Activated CD4-positive, alpha-beta T cell treated with anti-CD3 and anti-CD28 coated beads for 36 hours (primary cell): Measurements from ENCODE around the gene PCP4. TPM values are rescaled to one million over a fixed set of nuclear protein-coding genes. Genes with fewer than 3 reads are reported as not detected.

Source experiments
- ATAC-seq: fragments of 200-7000 bp; cut with Tn5 transposase; one replicate; pipeline ENCODE4 v1.10.0; 2021; ENCODE audit warnings: mild to moderate bottlenecking, moderate library complexity
- CTCF ChIA-PET: fragments of 350-600 bp; sonication (Branson Sonifier 250); formaldehyde crosslinking; loops from one replicate; lab custom pipeline; 2021; ENCODE audit warnings: antibody characterized with exemption; lab: Charles Lee
- POLR2A ChIA-PET: fragments of 350-600 bp; sonication (Branson Sonifier 250); formaldehyde crosslinking; loops from one replicate; lab custom pipeline; 2021; ENCODE audit warnings: antibody characterized with exemption, inconsistent platforms; lab: Charles Lee
- DNase-seq: peaks from one replicate; pipeline ENCODE4 v3.0.0-alpha.2; 2020
- H3K27ac Mint-ChIP-seq: one replicate; pipeline ENCODE4 v1.8.0; 2021; ENCODE audit warnings: mixed read lengths
- H3K27me3 Mint-ChIP-seq: one replicate; pipeline ENCODE4 v1.8.0; 2021; ENCODE audit warnings: mixed read lengths
- H3K36me3 Mint-ChIP-seq: one replicate; pipeline ENCODE4 v1.8.0; 2021; ENCODE audit warnings: low read depth, mixed read lengths
- H3K4me1 Mint-ChIP-seq: one replicate; pipeline ENCODE4 v1.8.0; 2021; ENCODE audit warnings: mixed read lengths
- H3K4me3 Mint-ChIP-seq: one replicate; pipeline ENCODE4 v1.8.0; 2021; ENCODE audit warnings: mild to moderate bottlenecking, moderate library complexity, mixed read lengths
- H3K9me3 Mint-ChIP-seq: one replicate; pipeline ENCODE4 v1.8.0; 2021; ENCODE audit warnings: low read depth, mixed read lengths
- intact Hi-C, 2 experiments: fragments of 100-400 bp; cut with DNase I in 1 of 2; cut with micrococcal nuclease in 1 of 2; formaldehyde crosslinking; loops; one replicate each; pipeline versions ENCODE4 v1.14.2 to v1.15.1; 2022 to 2024; cut with DNase I, micrococcal nuclease
- total RNA-seq, 2 experiments: library from RNA; stranded (reverse); gene quantifications; one replicate each; pipeline ENCODE4 v1.2.3, GENCODE V29; 2021

PCP4 gene
- total RNA-seq = not detected

GRCh38 chr21:39867198-39867650, at the start of gene PCP4:
Gene PCP4 (plus strand): TSS chr21:39867438. CDS start chr21:39867502, 64 bp downstream.
- Mint-ChIP-seq H3K27me3 (peaks cover 9% of the 10 kb centered on the region), H3K4me3 (no peak within 1 kb of the TSS), H3K27ac (no peak within 1 kb of the TSS), H3K36me3 (no peaks in the 10 kb centered on the region), H3K4me1 (peaks cover 4% of the 10 kb centered on the region), H3K9me3 (no peaks in the 10 kb centered on the region)
- ChIA-PET POLR2A (no interaction called here), CTCF (interaction anchor here (0.6 to 1.3 kb wide), 8 partner anchors 10 to 1201 kb away, joined by 3 to 5 read pairs (median 3); no protein-coding TSS in a partner anchor)
- intact Hi-C loops = loop anchor here (1.0 to 2.0 kb wide), 3 partner anchors 254 to 520 kb away; no protein-coding TSS in a partner anchor
- DNase-seq (peak; percentile 68), ATAC-seq (peak; percentile 23)

DNA sequence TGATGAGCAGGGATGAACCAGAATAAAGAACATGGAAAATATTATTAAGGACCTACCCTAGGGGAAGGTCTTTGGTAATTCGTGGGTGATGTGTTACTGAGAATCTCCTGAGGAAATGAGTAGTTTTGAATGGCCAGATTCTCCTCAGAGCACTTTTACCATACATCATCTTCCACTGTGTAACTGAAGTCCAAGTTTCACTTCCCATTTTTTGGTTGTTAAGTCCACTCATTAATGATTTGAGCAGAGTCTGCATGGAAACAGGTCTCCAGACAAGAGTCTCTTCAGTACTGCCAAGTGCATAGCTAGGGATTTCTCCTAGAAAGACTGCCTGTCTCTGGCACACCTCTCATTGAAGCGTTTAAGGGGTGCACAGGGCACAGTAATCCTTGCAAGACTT, 48.7 kb upstream of the PCP4 start:
- H3K4me3 Mint-ChIP-seq = no peak overlapping the region
- ChIA-PET CTCF (no interaction called here), POLR2A (no interaction called here)
- no peaks in the 10 kb centered on the region for H3K9me3 Mint-ChIP-seq
- no peak for DNase-seq
- no peak for ATAC-seq
- H3K27ac Mint-ChIP-seq = no peak overlapping the region
- H3K36me3 Mint-ChIP-seq = no peaks in the 10 kb centered on the region
- no peaks in the 10 kb centered on the region for H3K4me1 Mint-ChIP-seq
- intact Hi-C loops = no loop called here
- H3K27me3 Mint-ChIP-seq = no peaks in the 10 kb centered on the region

DNA sequence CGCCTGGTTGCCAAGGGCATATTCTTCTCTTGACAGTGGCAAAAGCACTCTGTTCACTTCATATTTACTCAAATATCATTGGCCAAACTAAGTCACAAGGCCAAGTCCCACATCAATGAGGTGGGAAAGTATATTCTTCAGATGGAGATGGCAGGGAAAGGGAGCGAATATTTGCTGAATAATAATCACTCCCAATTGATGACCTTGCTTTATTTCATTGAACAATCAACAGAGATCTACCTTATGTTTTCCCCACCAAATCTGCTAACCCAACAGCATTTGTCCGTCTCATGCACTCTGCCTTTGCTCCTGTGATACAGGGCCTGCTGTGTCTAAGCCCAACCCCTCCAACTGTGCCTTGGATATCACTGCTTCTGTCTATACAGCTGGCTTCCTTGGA, 45.2 kb upstream of the PCP4 start:
- POLR2A ChIA-PET = no interaction called here
- no peak overlapping the region for H3K27ac Mint-ChIP-seq
- no peaks in the 10 kb centered on the region for H3K27me3 Mint-ChIP-seq
- intact Hi-C loops = no loop called here
- CTCF ChIA-PET = no interaction called here
- no peak for ATAC-seq
- peaks cover 5% of the 10 kb centered on the region for H3K9me3 Mint-ChIP-seq
- no peaks in the 10 kb centered on the region for H3K4me1 Mint-ChIP-seq
- H3K4me3 Mint-ChIP-seq = no peak overlapping the region
- no peak for DNase-seq
- no peaks in the 10 kb centered on the region for H3K36me3 Mint-ChIP-seq

DNA sequence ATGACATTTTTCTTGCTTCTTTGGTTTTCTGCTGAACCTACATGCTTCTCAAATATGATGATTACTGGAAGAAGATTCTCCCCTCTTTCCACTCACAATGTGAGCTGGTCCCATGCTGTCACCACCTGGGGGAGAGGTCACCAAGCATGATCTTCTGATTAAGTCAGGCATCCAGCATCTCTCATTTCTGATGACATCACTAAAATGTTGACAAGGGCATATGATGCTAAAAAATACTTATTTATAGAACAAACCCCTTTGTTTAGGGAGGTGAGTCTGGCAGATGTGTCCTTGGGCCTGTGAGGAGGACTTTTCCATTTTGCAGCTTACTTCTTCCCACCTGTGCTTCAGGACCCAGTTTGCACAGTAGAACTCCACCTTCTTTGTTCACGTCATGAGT, 42.0 kb upstream of the PCP4 start:
- no peaks in the 10 kb centered on the region for H3K4me1 Mint-ChIP-seq
- no peak overlapping the region for H3K27ac Mint-ChIP-seq

GRCh38 chr21:39834543-39834942, 32.7 kb upstream of the PCP4 start:
- POLR2A ChIA-PET = no interaction called here
- no peaks in the 10 kb centered on the region for H3K4me1 Mint-ChIP-seq
- CTCF ChIA-PET = no interaction called here

More for the DNA sequence above, 42.0 kb upstream of the PCP4 start:
- no peaks in the 10 kb centered on the region for H3K36me3 Mint-ChIP-seq
- DNase-seq (no peak), ATAC-seq (no peak)
- ChIA-PET CTCF (no interaction called here), POLR2A (no interaction called here)
- no peak overlapping the region for H3K4me3 Mint-ChIP-seq
- no peaks in the 10 kb centered on the region for H3K27me3 Mint-ChIP-seq
- intact Hi-C loops = no loop called here
- H3K9me3 Mint-ChIP-seq = peaks cover 5% of the 10 kb centered on the region

DNA sequence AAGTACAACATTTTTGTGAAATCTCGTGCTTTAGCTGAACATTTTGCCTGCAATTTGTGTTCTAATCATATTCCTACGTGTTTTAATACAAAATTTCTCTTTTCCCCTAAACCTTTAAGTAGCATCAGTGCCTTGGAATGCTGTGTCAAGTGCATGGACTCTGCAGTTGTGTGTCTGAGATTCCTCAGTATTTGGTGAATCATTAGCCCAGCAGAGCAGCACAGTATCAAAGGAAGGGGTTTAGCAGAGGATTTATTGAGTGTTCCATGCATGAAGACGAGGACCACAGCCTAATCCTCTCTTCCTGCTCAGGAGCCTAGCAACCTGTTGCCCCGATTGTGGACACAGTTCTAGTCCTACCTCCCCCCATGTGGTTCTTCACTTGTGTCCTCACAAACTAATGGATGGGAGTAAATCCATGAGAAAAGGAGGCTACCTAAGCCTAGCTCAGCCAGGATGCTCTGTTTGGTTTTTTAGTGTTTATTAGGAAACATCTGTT, 29.3 kb upstream of the PCP4 start:
- H3K4me1 Mint-ChIP-seq = no peaks in the 10 kb centered on the region
- POLR2A ChIA-PET = no interaction called here
- no peak for ATAC-seq
- H3K4me3 Mint-ChIP-seq = no peak overlapping the region
- H3K27me3 Mint-ChIP-seq = no peaks in the 10 kb centered on the region
- no peaks in the 10 kb centered on the region for H3K36me3 Mint-ChIP-seq
- DNase-seq = no peak
- intact Hi-C loops = no loop called here
- no peaks in the 10 kb centered on the region for H3K9me3 Mint-ChIP-seq
- CTCF ChIA-PET = no interaction called here
- H3K27ac Mint-ChIP-seq = no peak overlapping the region

More at GRCh38 chr21:39834543-39834942, 32.7 kb upstream of the PCP4 start:
- no peaks in the 10 kb centered on the region for H3K9me3 Mint-ChIP-seq
- intact Hi-C loops = no loop called here
- H3K27ac Mint-ChIP-seq = no peak overlapping the region
- ATAC-seq = no peak
- no peaks in the 10 kb centered on the region for H3K36me3 Mint-ChIP-seq
- no peak for DNase-seq
- H3K27me3 Mint-ChIP-seq = no peaks in the 10 kb centered on the region
- no peak overlapping the region for H3K4me3 Mint-ChIP-seq

GRCh38 chr21:39840373-39841097, 26.7 kb upstream of the PCP4 start:
- DNase-seq (no peak), ATAC-seq (no peak)
- intact Hi-C loops = no loop called here
- no peaks in the 10 kb centered on the region for H3K4me1 Mint-ChIP-seq
- ChIA-PET POLR2A (no interaction called here), CTCF (interaction anchor here (1.3 kb wide), 1 partner anchor 26 kb away, joined by 3 read pairs; the partner anchor contains the start of gene PCP4)
- H3K9me3 Mint-ChIP-seq = no peaks in the 10 kb centered on the region
- H3K27me3 Mint-ChIP-seq = no peaks in the 10 kb centered on the region
- H3K4me3 Mint-ChIP-seq = no peak overlapping the region
- no peak overlapping the region for H3K27ac Mint-ChIP-seq
- H3K36me3 Mint-ChIP-seq = no peaks in the 10 kb centered on the region

DNA sequence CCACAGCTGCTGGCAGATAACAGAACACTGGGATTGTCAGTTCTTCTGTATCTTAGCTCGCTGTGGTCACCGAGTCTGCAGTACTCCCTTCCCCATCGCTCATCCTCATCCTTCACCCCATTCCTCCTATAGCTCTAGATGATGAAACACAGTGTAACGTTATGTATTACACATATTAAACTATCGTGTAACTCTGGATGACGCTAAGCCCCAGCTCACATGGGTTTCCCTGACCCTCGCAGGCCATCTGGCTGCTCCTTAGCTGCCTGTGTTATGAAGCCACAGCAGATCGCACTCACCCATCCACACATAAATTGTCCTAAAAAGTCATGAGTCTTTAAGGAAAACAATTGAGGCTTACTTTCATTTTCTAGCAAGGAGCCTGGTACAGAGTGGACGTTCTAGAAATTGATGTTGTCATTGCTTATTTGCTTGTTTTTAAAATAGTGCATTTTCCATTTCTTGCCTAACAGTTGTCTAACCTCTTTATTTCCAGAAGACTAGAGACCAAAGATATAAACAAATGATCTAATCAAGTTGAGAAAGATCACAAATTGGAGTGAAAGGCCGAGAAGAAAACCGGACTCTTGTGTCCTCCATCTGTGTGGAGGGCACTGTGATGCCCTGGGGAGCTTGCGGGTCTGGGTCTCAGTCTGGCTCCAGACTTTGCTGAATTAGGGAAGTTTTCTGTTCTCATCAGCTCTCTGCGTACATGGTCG, 24.3 kb upstream of the PCP4 start:
- no peak for DNase-seq
- CTCF ChIA-PET = no interaction called here
- POLR2A ChIA-PET = no interaction called here
- no peak overlapping the region for H3K27ac Mint-ChIP-seq
- ATAC-seq = no peak
- H3K27me3 Mint-ChIP-seq = no peaks in the 10 kb centered on the region
- intact Hi-C loops = no loop called here
- no peaks in the 10 kb centered on the region for H3K36me3 Mint-ChIP-seq
- H3K9me3 Mint-ChIP-seq = no peaks in the 10 kb centered on the region
- H3K4me1 Mint-ChIP-seq = no peaks in the 10 kb centered on the region
- no peak overlapping the region for H3K4me3 Mint-ChIP-seq

DNA sequence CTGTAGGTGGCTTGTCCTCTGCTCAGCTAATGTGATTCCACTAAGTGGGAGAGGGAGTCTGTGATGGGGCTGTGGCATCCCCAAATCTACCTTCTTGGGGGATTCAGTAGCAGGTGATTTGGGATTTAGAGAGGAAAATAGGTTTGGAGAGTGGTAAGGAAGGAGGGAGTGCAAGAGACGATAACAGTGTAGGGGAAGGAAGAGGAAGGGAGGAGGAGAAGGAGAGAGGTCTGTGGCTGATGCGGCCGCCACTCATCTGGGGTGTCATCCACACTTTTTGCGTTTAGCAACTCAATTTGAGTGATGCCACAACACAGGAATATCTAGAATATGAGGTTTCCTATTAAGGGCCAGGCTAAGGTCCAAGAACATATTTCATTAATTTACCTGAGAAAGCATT, 23.8 kb upstream of the PCP4 start:
- POLR2A ChIA-PET = no interaction called here
- CTCF ChIA-PET = no interaction called here

DNA sequence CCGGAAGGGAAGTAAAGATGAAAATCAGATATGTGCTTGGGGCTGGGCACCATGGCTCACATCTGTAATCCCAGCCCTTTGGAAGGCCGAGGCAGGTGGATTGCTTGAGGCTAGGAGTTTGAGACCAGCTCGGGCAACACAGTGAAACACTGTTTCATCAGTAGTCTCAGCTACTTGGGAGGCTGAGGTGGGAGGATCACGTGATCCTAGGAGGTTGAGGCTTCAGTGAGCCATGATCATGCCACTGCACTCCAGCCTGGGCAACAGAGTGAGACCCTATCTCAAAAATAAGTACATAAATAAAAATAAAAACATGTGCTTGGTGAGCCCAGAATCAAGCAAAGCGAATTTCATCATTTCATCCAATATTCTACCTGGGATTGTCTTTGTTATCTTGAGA, 23.3 kb upstream of the PCP4 start:
- H3K27ac Mint-ChIP-seq = no peak overlapping the region
- DNase-seq (no peak), ATAC-seq (no peak)
- H3K4me1 Mint-ChIP-seq = no peaks in the 10 kb centered on the region
- H3K9me3 Mint-ChIP-seq = no peaks in the 10 kb centered on the region
- no peaks in the 10 kb centered on the region for H3K27me3 Mint-ChIP-seq
- CTCF ChIA-PET = no interaction called here
- H3K36me3 Mint-ChIP-seq = no peaks in the 10 kb centered on the region
- POLR2A ChIA-PET = no interaction called here
- intact Hi-C loops = no loop called here
- H3K4me3 Mint-ChIP-seq = no peak overlapping the region

More for the DNA sequence above, 23.8 kb upstream of the PCP4 start:
- intact Hi-C loops = no loop called here
- Mint-ChIP-seq H3K36me3 (no peaks in the 10 kb centered on the region), H3K9me3 (no peaks in the 10 kb centered on the region), H3K27ac (no peak overlapping the region), H3K4me3 (no peak overlapping the region), H3K27me3 (no peaks in the 10 kb centered on the region), H3K4me1 (no peaks in the 10 kb centered on the region)
- ATAC-seq (no peak), DNase-seq (no peak)

DNA sequence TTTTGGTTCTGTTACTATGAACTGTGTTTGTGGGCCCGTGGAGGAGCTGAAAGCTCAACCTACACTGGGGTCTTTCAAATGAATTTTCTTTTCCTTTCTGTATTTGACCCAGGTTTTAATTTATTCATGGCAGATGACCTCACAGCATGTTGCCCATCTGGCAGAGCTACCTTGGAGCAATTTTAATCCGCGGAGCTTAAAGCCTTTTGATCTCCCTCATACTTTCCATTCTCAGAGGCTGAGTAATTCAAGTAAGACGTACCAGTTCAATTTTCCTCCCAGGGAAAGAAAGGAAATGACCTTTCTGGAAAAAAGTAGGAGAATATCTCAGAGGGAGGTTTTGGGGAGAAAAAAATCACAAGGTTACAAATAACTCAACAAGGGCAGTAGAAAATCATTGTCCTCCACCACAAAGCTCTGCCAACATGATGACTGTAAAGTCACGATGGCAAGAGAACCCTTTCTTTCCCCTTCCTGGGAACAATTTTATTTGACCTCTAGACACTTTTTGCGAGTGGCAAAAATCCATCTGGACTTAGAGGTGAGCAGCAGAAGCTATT, 21.6 kb upstream of the PCP4 start:
- no peaks in the 10 kb centered on the region for H3K4me1 Mint-ChIP-seq
- no peaks in the 10 kb centered on the region for H3K36me3 Mint-ChIP-seq
- ChIA-PET CTCF (no interaction called here), POLR2A (no interaction called here)
- ATAC-seq (no peak), DNase-seq (no peak)
- no peak overlapping the region for H3K27ac Mint-ChIP-seq
- H3K27me3 Mint-ChIP-seq = no peaks in the 10 kb centered on the region
- intact Hi-C loops = no loop called here
- no peaks in the 10 kb centered on the region for H3K9me3 Mint-ChIP-seq
- H3K4me3 Mint-ChIP-seq = no peak overlapping the region
